ENCODE data around the gene CACYBP.

Gene CACYBP

GRCh38 chr1:174999936-175000696 is at the start of gene CACYBP:
TSS of gene CACYBP (plus strand) at chr1:174999947. CDS start at chr1:175000181, 234 bp downstream.
- peak in 1 of 2 donors; percentile 8 for DNase-seq (ENCODE audit: low read depth in 1 of 2, low spot score in 1 of 2)

GRCh38 chr1:174953285-174954072 is 46.3 kb upstream of the CACYBP start:
- no peak for DNase-seq (ENCODE audit: low read depth in 1 of 2, low spot score in 1 of 2)

GRCh38 chr1:174954073-174954460 is 45.7 kb upstream of the CACYBP start:
- DNase-seq (ENCODE audit: low read depth in 1 of 2, low spot score in 1 of 2): no peak

GRCh38 chr1:174954671-174955669 is 44.8 kb upstream of the CACYBP start:
- DNase-seq (ENCODE audit: low read depth in 1 of 2, low spot score in 1 of 2): no peak

- no peak for DNase-seq (ENCODE audit: low read depth in 1 of 2, low spot score in 1 of 2)
Measured at GRCh38 chr1:174956086-174956485, 43.7 kb upstream of the CACYBP start.

- no peak for DNase-seq (ENCODE audit: low read depth in 1 of 2, low spot score in 1 of 2)
Measured at GRCh38 chr1:174956976-174957375, 42.8 kb upstream of the CACYBP start.

GRCh38 chr1:174957829-174958228 is 41.9 kb upstream of the CACYBP start:
- DNase-seq (ENCODE audit: low read depth in 1 of 2, low spot score in 1 of 2): no peak

- DNase-seq (ENCODE audit: low read depth in 1 of 2, low spot score in 1 of 2): no peak
Measured at GRCh38 chr1:174958396-174958795, 41.4 kb upstream of the CACYBP start.

GRCh38 chr1:174960362-174960761 is 39.4 kb upstream of the CACYBP start:
- no peak for DNase-seq (ENCODE audit: low read depth in 1 of 2, low spot score in 1 of 2)

GRCh38 chr1:174963529-174964125 is 36.1 kb upstream of the CACYBP start:
- no peak for DNase-seq (ENCODE audit: low read depth in 1 of 2, low spot score in 1 of 2)

GRCh38 chr1:174964261-174964971 is 35.3 kb upstream of the CACYBP start:
- no peak for DNase-seq (ENCODE audit: low read depth in 1 of 2, low spot score in 1 of 2)

GRCh38 chr1:174964972-174965361 is 34.8 kb upstream of the CACYBP start:
- DNase-seq (ENCODE audit: low read depth in 1 of 2, low spot score in 1 of 2): no peak

- peak in 1 of 2 donors; percentile 18 for DNase-seq (ENCODE audit: low read depth in 1 of 2, low spot score in 1 of 2)
Measured at GRCh38 chr1:174965362-174966007, 34.3 kb upstream of the CACYBP start.

GRCh38 chr1:174966008-174966572 is 33.7 kb upstream of the CACYBP start:
- no peak for DNase-seq (ENCODE audit: low read depth in 1 of 2, low spot score in 1 of 2)

- DNase-seq (ENCODE audit: low read depth in 1 of 2, low spot score in 1 of 2): no peak
Measured at GRCh38 chr1:174967845-174968705, 31.7 kb upstream of the CACYBP start.

- DNase-seq (ENCODE audit: low read depth in 1 of 2, low spot score in 1 of 2): no peak
Measured at GRCh38 chr1:174968750-174969244, 30.9 kb upstream of the CACYBP start.

GRCh38 chr1:174969977-174970376 is 29.8 kb upstream of the CACYBP start:
- DNase-seq (ENCODE audit: low read depth in 1 of 2, low spot score in 1 of 2): no peak

- no peak for DNase-seq (ENCODE audit: low read depth in 1 of 2, low spot score in 1 of 2)
Measured at GRCh38 chr1:174971466-174971865, 28.3 kb upstream of the CACYBP start.

Measured in activated T-helper 1 cell treated with anti-CD3 and anti-CD28 coated beads, Interleukin-2, amount 50 U/mL, for 16 hours (primary cell).